Measurements from ENCODE around the gene ROPN1L. TPM values are rescaled to one million over a fixed set of nuclear protein-coding genes. Genes with fewer than 3 reads are reported as not detected.

The ROPN1L gene
- total and polyA plus RNA-seq, 2 of the 4 experiments (the other 2 are of a cell fraction) = 0.34 to 0.36 TPM

GRCh38 chr5:10452768-10453331 lies 11.2 kb downstream of the ROPN1L start:
- no peaks in the 10 kb centered on the region for H3K9me3 ChIP-seq (ENCODE audit: control insufficient read depth, insufficient read depth, low read length)
- H3K9ac ChIP-seq (ENCODE audit: low read depth, low read length) = no peak overlapping the region
- WGBS, 2 experiments (ENCODE audit: extremely low coverage in 2 of 2, insufficient read length in 1 of 2) = 85% methylated on average over 7 of the region's 10 CpGs; no CpG with 5 or more reads in 1 of the 2 experiments
- intact Hi-C loops (cut with micrococcal nuclease) = loop anchor here (1.0 to 10.0 kb wide), 6 partner anchors 175 to 1042 kb away; no protein-coding TSS in a partner anchor
- H2AFZ ChIP-seq (replicated peaks; ENCODE audit: low read length, poor library complexity) = peak overlapping the region; percentile 71
- ChIA-PET POLR2A (ENCODE audit: unreplicated experiment) (no interaction called here), CTCF (interaction anchor here (0.5 to 2.8 kb wide), 5 partner anchors 54 to 191 kb away, joined by 3 to 34 read pairs (median 3); no protein-coding TSS in a partner anchor)
- H3K4me3 ChIP-seq (ENCODE audit: insufficient read depth, low read depth, low read length) = no peak overlapping the region
- ATAC-seq (ENCODE audit: low read depth) = peak; percentile 80
- no TSS peak for BruUV-seq (replicated peaks)
- H4K8ac ChIP-seq (ENCODE audit: low read depth in 2 of 2, low read length in 2 of 2) = peak overlapping the region in 1 of 2 experiments; percentile 77; a peak in 2 of 4 replicates
- H2AK5ac ChIP-seq (ENCODE audit: low read depth, low read length) = peak overlapping the region; percentile 85
- no peak overlapping the region for H3K56ac ChIP-seq (ENCODE audit: extremely low read depth, insufficient read depth, low read length)
- peak overlapping the region; percentile 1; the same call in 1 of the 3 replicates for H2BK15ac ChIP-seq (ENCODE audit: low read depth, low read length)
- peaks cover 26% of the 10 kb centered on the region for H3K4me1 ChIP-seq (ENCODE audit: control insufficient read depth, insufficient read depth, low read length)
- H2BK20ac ChIP-seq (ENCODE audit: low read depth, low read length) = peak overlapping the region; percentile 78
- H2AK9ac ChIP-seq (replicated peaks; ENCODE audit: low read depth, low read length, poor library complexity) = peak overlapping the region; percentile 66
- H4K91ac ChIP-seq (ENCODE audit: insufficient read depth, low read depth, low read length) = peak overlapping the region; percentile 62
- TF ChIP-seq FOS (IDR thresholded peaks at IDR 0.05; ENCODE audit: low read depth, low read length) (no peak), SMC3 (IDR thresholded peaks at IDR 0.05; ENCODE audit: low read depth, low read length) (peak; percentile 97), POLR2A (IDR thresholded peaks at IDR 0.05; ENCODE audit: low read depth, low read length) (peak; percentile 41; the same call in 1 of the 2 replicates), MXI1 (IDR thresholded peaks at IDR 0.05; ENCODE audit: borderline replicate concordance, low read depth, low read length) (no peak), MAZ (IDR thresholded peaks at IDR 0.05; ENCODE audit: borderline replicate concordance, low read depth, low read length) (peak; percentile 20; the same call in 1 of the 2 replicates), BHLHE40 (IDR thresholded peaks at IDR 0.05; ENCODE audit: low read depth, low read length) (peak; percentile 80), RAD21 (IDR thresholded peaks at IDR 0.05; ENCODE audit: low read length) (peak; percentile 99), CTCF (conservative IDR thresholded peaks at IDR 0.05; ENCODE audit: low read depth, low read length) (peak; percentile 94)
- H3K4ac ChIP-seq (ENCODE audit: low read depth, low read length) = peak overlapping the region; percentile 57
- peak; percentile 95 for DNase-seq
- H3K4me2 ChIP-seq (ENCODE audit: low read depth, low read length) = no peak overlapping the region
- H3K27ac ChIP-seq (ENCODE audit: insufficient read depth, low read length) = 0 out of 2 replicates have a peak overlapping the region, but pooled peaks have one; percentile 4
- no peaks in the 10 kb centered on the region; a peak in 1 of 4 replicates for H3K79me1 ChIP-seq (ENCODE audit: low read depth in 1 of 2, low read length in 2 of 2)
- H4K20me1 ChIP-seq (ENCODE audit: insufficient read depth, low read length) = no peaks in the 10 kb centered on the region
- peaks cover 28% of the 10 kb centered on the region for H3K9me1 ChIP-seq (ENCODE audit: insufficient read depth, low read length)
- peak overlapping the region; percentile 73 for H2BK120ac ChIP-seq (ENCODE audit: low read depth, low read length)
- dilution Hi-C loops (cut with HindIII; ENCODE audit: low sequenced_read_pairs, unreplicated experiment) = no loop called here
- no peak overlapping the region; the same call in 1 of the 2 replicates for H3K18ac ChIP-seq (ENCODE audit: low read depth, low read length)
- in situ Hi-C loops (cut with MboI; ENCODE audit: low sequenced_read_pairs) = loop anchor here (5.0 to 25.0 kb wide), 4 partner anchors 109 to 732 kb away; partner anchors contain the start of gene ANKRD33B
- H4K5ac ChIP-seq (ENCODE audit: low read depth, low read length) = no peak overlapping the region
- H3K23ac ChIP-seq (ENCODE audit: low read depth, low read length) = no peak overlapping the region
- no peaks in the 10 kb centered on the region for H3K27me3 ChIP-seq (ENCODE audit: control insufficient read depth, insufficient read depth, low read length)
- peak overlapping the region; percentile 26 for H2BK5ac ChIP-seq (ENCODE audit: low read depth, low read length, poor library complexity, severe bottlenecking)
- H3K14ac ChIP-seq (replicated peaks; ENCODE audit: low read depth, low read length) = peak overlapping the region; percentile 66
- H3K36me3 ChIP-seq (ENCODE audit: control insufficient read depth, insufficient read depth, low read length) = no peaks in the 10 kb centered on the region
